AG04450 (cell line): Measurements from ENCODE around the gene CENPVL3. TPM values are rescaled to one million over a fixed set of nuclear protein-coding genes. Genes with fewer than 3 reads are reported as not detected.

ENCODE experiments used
- CTCF ChIA-PET: fragments of 300-600, 350-600 bp; formaldehyde crosslinking; extraction: SDS; loops from one replicate; lab custom pipeline; 2022; ENCODE audit warnings: antibody characterized with exemption, inconsistent platforms; lab: Charles Lee
- POLR2A ChIA-PET: fragments of 350-600 bp; formaldehyde crosslinking; extraction: SDS; loops from one replicate; lab custom pipeline; 2021; ENCODE audit warnings: antibody characterized with exemption, inconsistent platforms; lab: Yijun Ruan, JAX
- DNase-seq: peaks from one replicate; pipeline ENCODE4 v3.0.0-alpha.2; 2011; ENCODE audit warnings: low read depth, low spot score
- H3K27ac ChIP-seq: one replicate; pipeline ENCODE4 v1.5.1; 2012; ENCODE audit warnings: low read depth, low read length, control low read depth
- H3K27me3 ChIP-seq: one replicate; pipeline ENCODE4 v1.6.0; 2012; ENCODE audit warnings: low read length; ENCODE audit not compliant: control insufficient read depth, insufficient read depth
- H3K4me3 ChIP-seq: 2 replicates; pipeline ENCODE4 v1.5.1; 2011; ENCODE audit warnings: mild to moderate bottlenecking, low read depth, low read length, control low read depth
- H3K9me3 ChIP-seq: 2 replicates; pipeline ENCODE4 v1.5.1; 2012; ENCODE audit warnings: low read length; ENCODE audit not compliant: control insufficient read depth, insufficient read depth
- polyA plus RNA-seq: library from polyadenylated mRNA; depleted of rRNA; stranded (reverse); fragments of >200 nt; gene quantifications from 2 replicates; pipeline ENCODE4 v1.2.3, GENCODE V29; 2011; rRNA removed
- TF ChIP-seq, protein P1 (sequence below): IDR thresholded peaks from 2 replicates; pipeline ENCODE4 v1.5.1; 2011; ENCODE audit warnings: low read depth, low read length, control low read depth, inconsistent platforms

The CENPVL3 gene
- polyA plus RNA-seq, 1 experiment = not detected

GRCh38 chrX:51571874-51572273 lies 46.8 kb downstream of the CENPVL3 start:
- CTCF ChIA-PET = no interaction called here

DNA sequence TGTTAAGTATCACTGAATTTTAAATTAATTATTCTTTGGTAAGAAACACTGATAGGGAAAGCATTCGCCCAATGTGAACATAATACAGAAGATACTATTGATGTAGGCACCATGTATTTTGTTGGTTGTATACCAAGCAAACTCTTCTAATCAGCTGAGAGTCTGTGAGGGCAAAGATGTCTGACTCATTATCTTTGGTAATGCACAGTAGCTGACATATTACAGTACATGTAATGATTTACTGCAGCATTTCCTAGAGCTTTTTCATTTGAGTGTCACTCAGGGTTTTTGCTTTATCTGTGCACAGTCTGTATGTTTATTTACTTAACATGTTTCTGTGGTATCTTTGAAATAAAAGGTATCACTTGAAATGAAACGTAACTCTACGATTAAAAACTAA lies 49.2 kb downstream of the CENPVL3 start:
- DNase-seq = no peak
- H3K27ac ChIP-seq = no peak overlapping the region
- H3K27me3 ChIP-seq = no peaks in the 10 kb centered on the region
- H3K9me3 ChIP-seq = no peaks in the 10 kb centered on the region
- POLR2A ChIA-PET = interaction anchor here (0.6 to 1.7 kb wide), 3 partner anchors 13 to 324 kb away, joined by 3 to 8 read pairs (median 6); partner anchors contain the start of gene MAGED1
- TF ChIP-seq, protein P1, sequence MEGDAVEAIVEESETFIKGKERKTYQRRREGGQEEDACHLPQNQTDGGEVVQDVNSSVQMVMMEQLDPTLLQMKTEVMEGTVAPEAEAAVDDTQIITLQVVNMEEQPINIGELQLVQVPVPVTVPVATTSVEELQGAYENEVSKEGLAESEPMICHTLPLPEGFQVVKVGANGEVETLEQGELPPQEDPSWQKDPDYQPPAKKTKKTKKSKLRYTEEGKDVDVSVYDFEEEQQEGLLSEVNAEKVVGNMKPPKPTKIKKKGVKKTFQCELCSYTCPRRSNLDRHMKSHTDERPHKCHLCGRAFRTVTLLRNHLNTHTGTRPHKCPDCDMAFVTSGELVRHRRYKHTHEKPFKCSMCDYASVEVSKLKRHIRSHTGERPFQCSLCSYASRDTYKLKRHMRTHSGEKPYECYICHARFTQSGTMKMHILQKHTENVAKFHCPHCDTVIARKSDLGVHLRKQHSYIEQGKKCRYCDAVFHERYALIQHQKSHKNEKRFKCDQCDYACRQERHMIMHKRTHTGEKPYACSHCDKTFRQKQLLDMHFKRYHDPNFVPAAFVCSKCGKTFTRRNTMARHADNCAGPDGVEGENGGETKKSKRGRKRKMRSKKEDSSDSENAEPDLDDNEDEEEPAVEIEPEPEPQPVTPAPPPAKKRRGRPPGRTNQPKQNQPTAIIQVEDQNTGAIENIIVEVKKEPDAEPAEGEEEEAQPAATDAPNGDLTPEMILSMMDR = no peak
- H3K4me3 ChIP-seq = no peak overlapping the region
- CTCF ChIA-PET = interaction anchor here (2.6 kb wide), 1 partner anchor 82 kb away, joined by 14 read pairs; no protein-coding TSS in a partner anchor

More at GRCh38 chrX:51571874-51572273, 46.8 kb downstream of the CENPVL3 start:
- Histone ChIP-seq H3K9me3 (no peaks in the 10 kb centered on the region), H3K27ac (no peak overlapping the region), H3K27me3 (no peaks in the 10 kb centered on the region), H3K4me3 (no peak overlapping the region)
- no peak for DNase-seq
- TF ChIP-seq, protein P1 = no peak
- POLR2A ChIA-PET = no interaction called here

GRCh38 chrX:51568586-51568985 lies 50.1 kb downstream of the CENPVL3 start:
- POLR2A ChIA-PET = interaction anchor here (1.2 to 1.7 kb wide), 2 partner anchors 12 to 325 kb away, joined by 3 to 6 read pairs; partner anchors contain the start of gene MAGED1
- no peaks in the 10 kb centered on the region for H3K27me3 ChIP-seq
- H3K9me3 ChIP-seq = peaks cover 3% of the 10 kb centered on the region; the same call in 1 of the 2 replicates
- CTCF ChIA-PET = interaction anchor here (2.6 kb wide), 1 partner anchor 81 kb away, joined by 14 read pairs; no protein-coding TSS in a partner anchor
- DNase-seq = peak; percentile 67
- peak overlapping the region; percentile 52 for H3K27ac ChIP-seq
- no peak overlapping the region for H3K4me3 ChIP-seq
- TF ChIP-seq, protein P1 = no peak

Other genes with a start within 250 kb of the CENPVL3 start
- 17.4 and 20.2 TPM in 2 replicates for gene NUDT11, start 122.3 kb downstream of the CENPVL3 start, polyA plus RNA-seq
- not detected in 2 replicates for gene CENPVL2, start 63.9 kb upstream of the CENPVL3 start, polyA plus RNA-seq
- not detected in 2 replicates for gene CENPVL1, start 91.6 kb upstream of the CENPVL3 start, polyA plus RNA-seq
- gene GSPT2, start 124.5 kb upstream of the CENPVL3 start, polyA plus RNA-seq = 8.6 and 10.6 TPM in 2 replicates